GM12878 (cell line): ENCODE results near the gene ANKS1A. TPM values are rescaled to one million over a fixed set of nuclear protein-coding genes. Genes with fewer than 3 reads are reported as not detected.

ENCODE experiments used
- ATAC-seq: fragments of 200-7000 bp; cut with Tn5 transposase; 3 replicates; pipeline ENCODE4 v1.9.1; 2020; ENCODE audit warnings: mild to moderate bottlenecking, moderate library complexity
- BruUV-seq: library from RNA; stranded (reverse); fragments of 400-500 nt; replicated peaks from 2 replicates; lab custom pipeline; 2021; lab: Mats Ljungman, UMichigan
- CTCF ChIA-PET: fragments of 300-600 bp; sonication (Branson Sonifier 250); formaldehyde crosslinking; extraction: SDS; loops from one replicate; lab custom pipeline; 2021; ENCODE audit warnings: inconsistent platforms; lab: Yijun Ruan, JAX
- POLR2A ChIA-PET: fragments of 350-600 bp; formaldehyde crosslinking; extraction: SDS; loops from one replicate; lab custom pipeline; 2021; ENCODE audit warnings: inconsistent platforms; lab: Charles Lee
- RAD21 ChIA-PET: fragments of 300-600 bp; sonication (Branson Sonifier 250); formaldehyde crosslinking; loops from one replicate; lab custom pipeline; 2023; ENCODE audit warnings: antibody characterized with exemption; ENCODE audit not compliant: unreplicated experiment; lab: Charles Lee
- SMC1A ChIA-PET: fragments of 300-600 bp; sonication (Branson Sonifier 250); formaldehyde crosslinking; loops from one replicate; lab custom pipeline; 2023; ENCODE audit not compliant: unreplicated experiment, uncharacterized antibody; lab: Charles Lee
- DNase-seq: peaks from one replicate; pipeline ENCODE4 v3.0.0-alpha.2; 2011; ENCODE audit warnings: low read depth, low spot score
- FAIRE-seq: peaks from 3 replicates; lab custom pipeline; 2011; peaks lifted over from hg19 to GRCh38; lab: Jason Lieb, UNC
- H2AFZ ChIP-seq: 2 replicates; pipeline ENCODE4 v1.6.0; 2011; ENCODE audit warnings: low read depth, low read length, control low read depth; ENCODE audit not compliant: control insufficient read depth
- H3K27ac ChIP-seq: 2 replicates; pipeline ENCODE4 v1.5.1; 2011; ENCODE audit warnings: control low read depth; ENCODE audit not compliant: control insufficient read depth, insufficient read depth
- H3K27me3 ChIP-seq, 2 experiments: replicated peaks in 1 of 2; 2 replicates each; pipeline versions ENCODE4 v1.6.0 to v1.6.1; 2011; ENCODE audit warnings: low read length in 1 of 2; ENCODE audit not compliant: control insufficient read depth in 2 of 2, insufficient read depth in 2 of 2
- H3K36me3 ChIP-seq, 2 experiments: 2 replicates each; pipeline ENCODE4 v1.5.1; 2011; ENCODE audit warnings: low read length in 1 of 2; ENCODE audit not compliant: control insufficient read depth in 2 of 2, insufficient read depth in 2 of 2
- H3K4me1 ChIP-seq: 2 replicates; pipeline ENCODE4 v1.6.1; 2011; ENCODE audit warnings: mild to moderate bottlenecking, low read length, moderate library complexity, mixed read lengths; ENCODE audit not compliant: control insufficient read depth, insufficient read depth
- H3K4me2 ChIP-seq: 2 replicates; pipeline ENCODE4 v1.6.0; 2011; ENCODE audit warnings: control low read depth; ENCODE audit not compliant: control insufficient read depth, insufficient read depth
- H3K4me3 ChIP-seq: fragments of 200-600 bp; sonication (generic); 2 replicates; pipeline ENCODE4 v1.5.1; 2016
- H3K79me2 ChIP-seq: 2 replicates; pipeline ENCODE4 v1.6.0; 2011; ENCODE audit warnings: low read length; ENCODE audit not compliant: control insufficient read depth, insufficient read depth
- H3K9ac ChIP-seq: 2 replicates; pipeline ENCODE4 v1.8.0; 2011; ENCODE audit warnings: low read length, control low read depth, mixed read lengths; ENCODE audit not compliant: control insufficient read depth, insufficient read depth
- H3K9me3 ChIP-seq: replicated peaks from 3 replicates; pipeline ENCODE4 v1.5.1; 2011; ENCODE audit warnings: mild to moderate bottlenecking, low read length; ENCODE audit not compliant: control insufficient read depth, insufficient read depth
- H4K20me1 ChIP-seq: 2 replicates; pipeline ENCODE4 v1.6.0; 2011; ENCODE audit not compliant: control insufficient read depth, insufficient read depth
- ATF2 ChIP-seq: IDR thresholded peaks from 2 replicates; pipeline ENCODE4 v1.6.1; 2012; ENCODE audit warnings: low read length, inconsistent platforms
- BMI1 ChIP-seq: fragments of 450-650 bp; IDR thresholded peaks from 2 replicates; pipeline ENCODE4 v1.6.1; 2016; ENCODE audit warnings: mild to moderate bottlenecking, moderate library complexity, borderline replicate concordance
- CBX5 ChIP-seq: sonication (generic); IDR thresholded peaks from 2 replicates; pipeline ENCODE4 v1.6.1; 2016; ENCODE audit warnings: low read depth, moderate library complexity, mild to moderate bottlenecking, inconsistent platforms
- CHD2 ChIP-seq: IDR thresholded peaks from 2 replicates; pipeline ENCODE4 v1.6.1; 2011; ENCODE audit warnings: low read depth, low read length, improper control_type of control experiment, borderline replicate concordance
- GABPA ChIP-seq: IDR thresholded peaks from 2 replicates; pipeline ENCODE4 v1.6.1; 2014; ENCODE audit warnings: antibody characterized with exemption, low read depth, mild to moderate bottlenecking, inconsistent platforms
- MYB ChIP-seq: fragments of 150-350 bp; IDR thresholded peaks from 2 replicates; pipeline ENCODE4 v1.6.1; 2014; ENCODE audit warnings: mild to moderate bottlenecking, low read depth, low read length, borderline replicate concordance
- NFYA ChIP-seq: IDR thresholded peaks from 2 replicates; pipeline ENCODE4 v1.6.1; 2011; ENCODE audit warnings: low read depth, mild to moderate bottlenecking, low read length, improper control_type of control experiment, borderline replicate concordance
- NRF1 ChIP-seq: conservative IDR thresholded peaks from 2 replicates; pipeline ENCODE4 v1.6.1; 2011; ENCODE audit warnings: mild to moderate bottlenecking, low read depth, low read length, improper control_type of control experiment
- PRDM15 ChIP-seq: fragments of 450-650 bp; formaldehyde crosslinking; IDR thresholded peaks from 2 replicates; pipeline ENCODE4 v1.4.0; 2020; ENCODE audit warnings: mild to moderate bottlenecking, moderate library complexity
- RELB ChIP-seq: fragments of 450-650 bp; IDR thresholded peaks from 2 replicates; pipeline ENCODE4 v1.6.1; 2017; ENCODE audit warnings: low read depth, mild to moderate bottlenecking, moderate library complexity
- WRNIP1 ChIP-seq: IDR thresholded peaks from 2 replicates; pipeline ENCODE4 v1.6.1; 2011; ENCODE audit warnings: low read depth, low read length, improper control_type of control experiment, borderline replicate concordance
- WGBS: methylation state at CpG from one replicate; pipeline ENCODE4 v1.1.6; 2016; ENCODE audit warnings: low lambda C conversion rate; ENCODE audit not compliant: insufficient replicate concordance, insufficient coverage; ENCODE audit errors: missing lambda C conversion rate; 5-methylcytosine and 5-hydroxymethylcytosine counted together
- in situ Hi-C: fragments of 300-500 bp; cut with MboI; formaldehyde crosslinking; loops from 9 replicates; pipeline ENCODE4 v1.14.3; 2018; ENCODE audit warnings: mixed read lengths
- intact Hi-C: fragments of 100-400 bp; cut with micrococcal nuclease; formaldehyde crosslinking; loops from one replicate; pipeline ENCODE4 v1.14.2; 2022; ENCODE audit not compliant: unreplicated experiment
- polyA plus RNA-seq, 11 experiments: library from polyadenylated mRNA; depleted of rRNA in 4 of 11; unstranded in 6 of 11; stranded (reverse) in 5 of 11; fragments of >200 nt; fragmentation: Nextera tagmentation in 4 of 11; fragmentation: Illumina TruSeq in 1 of 11; extraction: Ambion mirVana in 4 of 11; extraction: Trizol in 1 of 11; gene quantifications; 1 replicate in 1 of 11; 2 replicates in 10 of 11; pipeline versions ENCODE4 v1.2.1 to v1.2.3, GENCODE V29; 2011 to 2016; ENCODE audit warnings: inconsistent platforms in 2 of 11, missing spikeins in 2 of 11, low read depth in 1 of 11
- total RNA-seq, 4 experiments: library from RNA; depleted of rRNA in 3 of 4; stranded (reverse); fragments of >200 nt in 3 of 4; fragmentation: Illumina TruSeq in 1 of 4; extraction: Trizol in 1 of 4; gene quantifications; 2 replicates each; pipeline versions ENCODE4 v1.2.1 to v1.2.3, GENCODE V29; 2013 to 2021

Gene ANKS1A
- total and polyA plus RNA-seq, 10 of the 15 experiments (the other 5 are each of a cell fraction or from before 2014, with no cell fraction given) = 0.60 to 7.0 (median 3.0) TPM

- FAIRE-seq (no peak), ATAC-seq (no peak), DNase-seq (no peak)
- ChIA-PET RAD21 (interaction anchor here (0.5 kb wide), 1 partner anchor 815 kb away, joined by 3 read pairs; no protein-coding TSS in a partner anchor), POLR2A (interaction anchor here (0.5 kb wide), 1 partner anchor 797 kb away, joined by 3 read pairs; no protein-coding TSS in a partner anchor), CTCF (interaction anchor here (2.2 kb wide), 1 partner anchor 161 kb away, joined by 9 read pairs; no protein-coding TSS in a partner anchor), SMC1A (interaction anchor here (0.7 to 1.2 kb wide), 4 partner anchors 12 to 339 kb away, joined by 3 to 4 read pairs (median 3); no protein-coding TSS in a partner anchor)
- Histone ChIP-seq H3K4me2 (no peak overlapping the region), H3K27ac (no peak overlapping the region), H3K36me3 (peaks cover 0 to 2% of the 10 kb centered on the region in 2 experiments; a peak in 2 of 4 replicates), H3K4me3 (no peak overlapping the region), H3K9ac (no peak overlapping the region), H3K4me1 (no peaks in the 10 kb centered on the region), H4K20me1 (no peaks in the 10 kb centered on the region), H2AFZ (no peak overlapping the region), H3K27me3 (no peaks in the 10 kb centered on the region), H3K79me2 (no peaks in the 10 kb centered on the region), H3K9me3 (no peaks in the 10 kb centered on the region)
- BruUV-seq = no TSS peak
- intact Hi-C loops = no loop called here
- in situ Hi-C loops = no loop called here
- TF ChIP-seq PRDM15 (CRISPR knock-in tag) (no peak), BMI1 (no peak), NFYA (no peak), ATF2 (no peak), NRF1 (no peak), MYB (no peak), CHD2 (no peak), WRNIP1 (no peak), RELB (no peak), CBX5 (no peak), GABPA (no peak)
- 82% methylated on average over 2 of the region's 2 CpGs for WGBS
Observed at GRCh38 chr6:34979218-34979617, 90.2 kb downstream of the ANKS1A start.
